NK-92 (cell line): Measurements from ENCODE around the gene ME3.
"Not testable (repeated sequence)": the region's sequence is repeated elsewhere in the genome, so short reads cannot be mapped to it uniquely, and the experiment has no call there.

ENCODE experiments used
- DNase-seq: peaks from one replicate; lab custom pipeline; 2025; ENCODE audit not compliant: unreplicated experiment; lab: John Stamatoyannopoulos, UW

The ME3 gene

GRCh38 chr11:86623736-86624135 lies 48.7 kb downstream of the ME3 start:
- DNase-seq: no peak

- DNase-seq: no peak
Measured at GRCh38 chr11:86623041-86623621, 49.3 kb downstream of the ME3 start.

GRCh38 chr11:86621854-86622253 lies 50.6 kb downstream of the ME3 start:
- no peak for DNase-seq

GRCh38 chr11:86620891-86621521 lies 51.4 kb downstream of the ME3 start:
- no peak for DNase-seq

- not testable (repeated sequence) for DNase-seq
Measured at GRCh38 chr11:86619428-86619827, 53.0 kb downstream of the ME3 start.

- no peak for DNase-seq
Measured at GRCh38 chr11:86617502-86617901, 54.9 kb downstream of the ME3 start.

GRCh38 chr11:86615487-86615886 lies 56.9 kb downstream of the ME3 start:
- DNase-seq: no peak

- no peak for DNase-seq
Measured at GRCh38 chr11:86610559-86611341, 61.7 kb downstream of the ME3 start.

GRCh38 chr11:86608251-86608799 lies 64.1 kb downstream of the ME3 start:
- DNase-seq: no peak

GRCh38 chr11:86606836-86607481 lies 65.5 kb downstream of the ME3 start:
- DNase-seq: no peak

- DNase-seq: no peak
Measured at GRCh38 chr11:86606270-86606835, 66.1 kb downstream of the ME3 start.

GRCh38 chr11:86596861-86597586 lies 75.4 kb downstream of the ME3 start:
- DNase-seq: no peak

- DNase-seq: no peak
Measured at GRCh38 chr11:86595955-86596354, 76.5 kb downstream of the ME3 start.

- DNase-seq: no peak
Measured at GRCh38 chr11:86595451-86595850, 77.0 kb downstream of the ME3 start.

GRCh38 chr11:86594746-86595145 lies 77.7 kb downstream of the ME3 start:
- no peak for DNase-seq

GRCh38 chr11:86593833-86594232 lies 78.6 kb downstream of the ME3 start:
- no peak for DNase-seq

- no peak for DNase-seq
Measured at GRCh38 chr11:86592659-86593451, 79.6 kb downstream of the ME3 start.

- DNase-seq: no peak
Measured at GRCh38 chr11:86592047-86592591, 80.3 kb downstream of the ME3 start.

- DNase-seq: no peak
Measured at GRCh38 chr11:86591631-86592030, 80.8 kb downstream of the ME3 start.
